Stimulated activated CD8-positive, alpha-beta memory T cell treated with anti-CD3 and anti-CD28 coated beads, Interleukin-12 subunit alpha, Interleukin-12 subunit beta, amount 100 ng/mL, for 4 hours (primary cell): ENCODE data around the gene LRRC7.
"Not testable (repeated sequence)": the region's sequence is repeated elsewhere in the genome, so short reads cannot be mapped to it uniquely, and the experiment has no call there.

Experiments used
- DNase-seq: peaks from one replicate; pipeline ENCODE4 v3.0.0-alpha.2; 2020; ENCODE audit warnings: low read depth

LRRC7 gene

DNA sequence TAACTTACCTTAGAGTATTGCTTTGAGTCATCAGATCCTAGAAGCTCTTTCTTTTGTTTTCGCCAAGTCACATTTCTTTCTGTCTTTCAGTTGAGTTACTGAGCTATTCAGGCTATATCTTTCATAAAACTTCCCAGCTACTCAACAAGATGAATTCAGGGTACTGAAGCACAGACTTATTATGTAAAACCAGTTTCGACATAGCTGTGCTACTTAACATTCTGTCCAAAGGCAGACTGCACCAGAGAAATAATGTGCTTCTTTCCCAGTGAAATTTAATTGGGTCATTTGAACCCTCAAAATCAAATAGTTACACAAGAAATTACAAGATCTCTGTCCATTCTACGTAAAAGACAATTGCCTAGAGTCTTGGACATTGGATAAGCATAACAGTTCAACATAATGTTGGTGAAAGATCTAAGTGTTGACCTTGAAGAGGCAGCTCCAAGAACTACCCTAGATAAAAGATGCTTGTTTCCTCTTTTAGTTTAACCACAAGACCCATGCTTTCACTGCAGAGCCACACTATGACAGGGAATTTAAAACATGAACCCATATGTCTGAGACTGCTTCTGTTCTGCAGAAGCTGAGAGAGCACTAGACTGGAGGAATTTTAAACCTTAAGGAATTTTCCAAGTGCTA lies 474.5 kb downstream of the LRRC7 start:
- no peak for DNase-seq

DNA sequence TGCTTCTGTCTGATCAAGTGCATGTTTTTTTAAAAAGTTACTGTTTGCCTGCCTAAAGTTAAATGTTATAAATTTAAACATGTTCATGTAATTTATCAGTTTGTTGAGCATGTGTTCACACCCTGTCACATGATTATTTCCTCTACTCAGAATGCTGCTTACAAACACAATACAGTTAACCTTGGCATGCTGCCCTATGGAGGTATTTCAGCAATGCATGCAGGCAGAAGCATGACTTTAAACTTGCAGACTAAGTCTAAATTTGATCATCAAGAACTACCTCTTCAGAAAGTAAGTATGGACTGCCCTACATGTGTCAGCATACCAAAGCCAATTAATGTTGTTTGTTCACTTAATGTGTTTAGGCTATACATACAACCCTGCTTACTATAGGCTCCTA lies 476.1 kb downstream of the LRRC7 start:
- DNase-seq = no peak

DNA sequence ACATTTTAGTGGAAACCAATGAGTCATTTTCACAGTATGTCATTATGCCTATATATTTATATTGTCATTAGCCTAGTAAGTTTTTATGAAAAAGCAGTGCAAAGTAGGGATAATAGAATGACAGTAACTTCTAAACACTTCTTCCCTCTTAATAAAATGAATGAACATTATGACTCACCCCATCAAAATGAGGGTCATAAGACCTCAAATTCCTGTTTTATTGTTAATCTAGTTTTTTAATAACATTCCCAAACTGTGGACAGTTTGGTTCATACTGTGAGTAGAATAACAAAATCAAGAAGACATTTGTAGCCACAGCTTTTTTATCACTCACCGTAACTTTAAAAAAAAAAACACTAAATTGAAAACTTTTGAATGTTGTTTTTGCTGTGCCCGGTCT lies 477.1 kb downstream of the LRRC7 start:
- no peak for DNase-seq

DNA sequence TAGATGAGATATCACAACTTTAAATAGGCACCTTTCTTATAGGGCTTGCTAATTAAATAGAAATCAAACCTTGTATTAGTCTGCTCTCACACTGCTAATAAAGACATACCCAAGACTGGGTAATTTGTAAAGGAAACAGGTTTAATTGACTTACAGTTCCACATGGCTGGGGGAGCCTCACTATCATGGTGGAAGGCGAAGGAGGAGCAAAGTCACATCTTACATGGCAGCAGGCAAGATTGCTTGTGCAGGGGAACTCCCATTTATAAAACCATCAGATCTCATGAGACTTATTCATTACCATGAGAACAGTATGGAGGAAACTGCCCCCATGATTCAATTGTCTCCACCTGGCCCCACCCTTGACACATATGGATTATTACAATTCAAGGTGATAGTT lies 477.9 kb downstream of the LRRC7 start:
- not testable (repeated sequence) for DNase-seq

DNA sequence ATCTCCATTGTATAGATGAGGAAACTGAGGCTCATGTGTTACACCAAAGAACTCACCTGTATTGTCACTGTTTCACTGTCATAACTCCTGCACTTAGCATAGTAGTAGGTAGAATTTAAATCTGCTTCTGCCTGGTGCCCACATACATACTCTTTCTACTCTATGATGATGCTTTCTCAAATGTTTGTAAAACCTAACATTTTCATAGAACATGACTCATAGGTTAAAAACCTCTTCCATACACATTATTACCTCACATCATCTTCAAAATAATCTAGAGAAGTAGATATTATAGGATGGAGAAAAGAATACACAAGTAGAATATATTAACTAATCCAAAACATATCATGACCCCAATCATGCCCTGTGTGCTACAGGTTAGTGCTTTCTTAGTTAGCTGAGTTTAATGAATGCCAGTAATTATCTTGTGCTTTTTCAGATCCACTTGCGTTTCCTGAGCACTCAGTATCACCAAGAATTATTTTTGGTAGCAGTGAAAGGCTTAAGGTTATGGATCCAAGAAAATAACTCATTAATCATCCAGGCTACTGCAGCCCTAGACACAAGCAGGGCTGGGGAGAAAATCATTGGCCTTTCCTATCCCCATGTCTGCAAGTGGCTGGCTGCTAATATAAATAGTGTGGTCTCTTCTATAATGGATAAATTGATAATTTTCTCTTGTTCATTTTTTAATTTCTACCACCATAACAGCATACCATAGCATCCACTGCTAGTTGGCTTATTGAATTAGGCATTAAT lies 480.8 kb downstream of the LRRC7 start:
- DNase-seq = no peak

DNA sequence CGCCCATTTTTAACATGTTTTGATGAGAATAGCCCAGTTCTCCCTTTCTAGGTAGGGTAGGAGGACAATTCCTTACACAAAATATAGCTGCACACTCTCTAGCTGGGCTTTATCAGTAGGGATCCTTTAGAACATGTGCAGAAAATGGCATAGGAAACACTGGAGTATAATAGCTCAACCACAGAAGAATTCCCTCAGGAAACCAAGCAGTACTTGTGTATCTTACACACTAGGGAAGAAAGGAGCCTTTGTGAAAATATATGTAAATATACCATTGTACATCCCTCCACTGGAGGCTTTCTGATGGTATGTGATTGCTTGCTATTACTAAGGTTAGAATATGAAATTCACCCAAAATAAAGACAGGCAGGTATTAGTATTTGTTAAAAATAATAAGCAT lies 484.2 kb downstream of the LRRC7 start:
- no peak for DNase-seq

DNA sequence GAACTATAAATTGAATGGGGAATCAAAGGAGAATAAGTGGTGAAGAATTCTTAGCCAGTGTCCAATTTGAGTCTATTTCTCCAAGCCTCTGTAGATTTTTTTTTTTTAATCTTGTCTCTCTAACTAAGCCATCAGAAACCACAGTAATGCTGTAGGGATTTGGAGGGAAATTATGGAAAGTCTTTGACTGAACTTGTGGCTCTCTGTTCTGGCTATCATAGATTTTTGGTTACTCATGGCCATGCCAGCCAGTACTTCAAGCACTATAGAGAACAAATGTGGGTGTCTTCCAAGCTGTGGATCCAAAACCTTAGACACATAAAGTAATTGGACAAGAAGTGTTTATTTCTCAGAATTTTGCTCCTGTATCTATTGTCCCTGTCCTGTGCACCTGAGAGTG lies 489.8 kb downstream of the LRRC7 start:
- no peak for DNase-seq

DNA sequence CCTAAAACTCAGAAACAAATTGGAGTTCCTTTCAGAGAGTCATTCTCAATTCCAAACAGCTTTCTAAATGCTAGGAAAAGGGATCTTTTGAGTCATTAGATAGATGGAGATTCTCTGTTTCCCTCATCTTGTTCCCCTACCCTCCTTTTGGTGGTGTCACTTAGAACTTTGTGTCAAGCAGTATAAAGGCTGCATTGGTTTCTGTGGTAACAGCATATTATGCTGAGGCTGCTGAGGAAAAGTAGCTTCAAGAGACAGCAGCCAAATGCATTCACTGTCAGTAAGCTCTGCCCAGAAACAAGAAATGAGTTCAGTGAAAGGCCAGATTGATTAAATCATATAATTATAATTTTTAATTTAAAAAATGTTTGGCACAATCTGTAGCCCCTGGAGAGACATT lies 493.5 kb downstream of the LRRC7 start:
- no peak for DNase-seq

DNA sequence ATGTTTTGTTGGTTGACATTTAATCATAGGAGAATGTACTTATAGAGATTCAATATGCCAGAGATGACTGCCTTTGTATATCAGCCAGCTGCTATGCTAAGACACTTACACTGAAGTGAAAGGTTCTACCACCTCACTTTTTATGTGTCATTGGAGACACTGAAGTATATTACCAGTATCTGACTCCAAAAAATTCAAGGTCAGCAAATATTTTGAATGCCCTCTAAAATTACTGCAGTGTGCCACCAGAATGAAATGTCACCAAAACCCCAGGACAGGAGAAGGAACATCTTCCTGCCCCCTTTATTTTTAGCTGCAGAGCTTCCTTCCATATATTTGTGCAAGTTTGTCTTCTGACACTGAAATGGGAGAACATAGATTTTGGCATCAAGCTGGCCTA lies 496.1 kb downstream of the LRRC7 start:
- no peak for DNase-seq

DNA sequence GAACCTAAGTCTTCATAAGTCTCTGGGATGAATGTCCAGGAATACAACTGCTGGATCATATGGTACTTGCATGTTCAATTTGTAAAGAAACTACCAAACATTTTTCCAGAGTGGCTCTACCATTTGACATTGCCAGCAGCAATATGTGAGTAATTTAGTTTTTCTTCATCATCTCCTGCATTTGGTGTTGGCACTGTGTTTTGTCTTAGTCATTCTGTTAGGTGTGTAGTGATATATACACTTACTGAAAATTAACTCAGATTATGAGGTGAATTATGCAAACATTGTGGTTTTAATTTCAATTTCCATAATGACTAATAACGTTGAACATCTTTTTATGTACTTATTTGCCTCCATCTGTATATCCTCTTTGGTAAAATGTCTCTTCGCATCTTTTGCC lies 499.0 kb downstream of the LRRC7 start:
- DNase-seq = no peak

DNA sequence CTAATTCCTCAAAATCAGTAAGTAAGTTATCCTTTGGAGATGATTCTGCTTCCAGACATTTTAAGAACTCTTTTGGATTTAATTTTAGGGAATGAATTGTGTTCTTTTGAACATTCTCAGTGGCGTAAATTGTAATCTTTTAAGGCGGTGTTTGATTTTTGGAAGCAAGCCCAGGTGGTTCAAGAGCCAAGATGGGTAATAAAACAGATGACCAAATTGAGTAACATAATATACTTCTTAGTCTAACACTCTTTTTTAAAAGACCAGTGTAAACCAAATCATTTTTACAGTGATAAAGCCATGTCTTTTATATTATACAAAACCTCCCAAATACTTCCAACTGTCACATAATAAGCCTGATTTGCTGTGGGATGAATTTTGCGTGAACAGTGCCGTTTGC lies 503.9 kb downstream of the LRRC7 start:
- DNase-seq = no peak

DNA sequence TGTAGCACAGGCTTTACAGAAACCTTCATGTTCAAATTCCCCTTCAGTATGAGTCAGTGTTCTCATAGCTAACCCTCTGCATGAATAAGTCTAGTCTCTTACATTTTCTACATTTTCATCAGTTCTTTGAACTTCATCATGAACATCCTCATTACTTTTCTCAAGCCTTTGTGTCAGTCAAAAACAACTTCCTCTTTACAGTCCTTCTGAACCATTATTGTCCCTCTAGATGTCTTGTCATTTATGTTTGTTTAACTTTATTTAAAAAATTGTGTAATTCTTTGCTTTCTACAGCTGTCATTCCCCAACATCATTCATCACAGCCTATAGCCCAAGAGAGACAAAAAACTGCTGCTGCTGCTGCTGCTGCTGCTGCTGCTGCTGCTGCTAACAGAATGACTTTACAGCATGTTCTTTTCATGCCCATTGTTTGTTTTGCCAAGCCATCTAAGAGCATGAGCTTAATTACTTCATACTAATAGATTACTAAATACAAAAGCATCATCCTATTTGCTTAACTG lies 504.6 kb downstream of the LRRC7 start:
- DNase-seq = no peak

DNA sequence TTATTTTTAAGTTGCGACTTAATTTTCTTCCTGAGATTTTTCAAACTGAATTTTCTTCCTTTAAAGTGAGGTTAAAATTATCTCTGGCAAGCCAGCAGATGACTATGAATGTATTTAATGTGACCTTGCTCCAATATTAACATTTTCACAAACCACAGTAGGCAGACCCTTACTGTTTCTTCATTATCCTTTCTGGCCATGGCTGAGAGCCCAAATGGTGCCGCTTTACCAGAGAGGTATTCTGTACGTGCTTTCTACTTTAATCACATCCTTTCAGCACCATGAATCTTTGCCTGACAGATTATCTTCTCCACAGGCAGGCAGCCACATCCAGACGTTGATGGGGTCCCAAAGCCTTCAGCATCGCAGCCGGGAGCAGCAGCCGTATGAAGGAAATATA lies 508.0 kb downstream of the LRRC7 start:
- no peak for DNase-seq

DNA sequence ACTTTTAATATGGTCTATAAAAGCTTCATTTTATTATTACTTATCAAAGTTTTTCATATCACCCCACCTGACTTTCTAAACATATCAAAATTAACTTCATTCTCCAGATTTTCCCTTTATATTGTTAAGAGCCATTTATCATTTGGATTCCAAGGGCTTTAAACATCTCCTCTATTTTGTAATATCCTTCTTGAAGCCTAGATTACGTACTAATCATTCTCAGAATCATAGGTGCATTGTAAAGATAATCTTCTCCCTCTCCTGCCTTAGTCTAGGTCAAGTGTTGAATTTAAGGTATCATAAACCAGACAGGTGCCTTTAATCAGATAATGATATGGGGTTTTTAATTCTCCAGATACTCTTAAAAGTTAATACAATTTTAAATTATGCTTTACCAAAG lies 509.3 kb downstream of the LRRC7 start:
- DNase-seq = no peak

DNA sequence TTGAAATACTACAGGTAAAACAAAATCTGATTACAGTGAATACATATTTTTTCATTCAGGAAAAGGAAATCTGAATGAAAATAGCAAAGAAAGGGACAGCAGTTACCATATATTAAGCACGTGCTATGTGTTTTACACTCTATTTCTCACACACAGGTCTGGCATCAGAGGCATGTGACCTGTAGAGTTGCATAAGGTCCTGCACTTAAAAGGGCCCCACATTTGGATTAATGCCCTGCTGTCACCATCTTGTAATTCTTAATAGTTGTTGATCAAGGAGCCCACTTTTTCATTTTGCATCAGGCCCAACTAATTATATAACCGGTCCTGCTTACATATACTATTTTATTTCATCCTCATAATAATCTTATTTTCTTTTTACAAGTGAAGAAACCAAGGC lies 511.8 kb downstream of the LRRC7 start:
- DNase-seq = no peak

DNA sequence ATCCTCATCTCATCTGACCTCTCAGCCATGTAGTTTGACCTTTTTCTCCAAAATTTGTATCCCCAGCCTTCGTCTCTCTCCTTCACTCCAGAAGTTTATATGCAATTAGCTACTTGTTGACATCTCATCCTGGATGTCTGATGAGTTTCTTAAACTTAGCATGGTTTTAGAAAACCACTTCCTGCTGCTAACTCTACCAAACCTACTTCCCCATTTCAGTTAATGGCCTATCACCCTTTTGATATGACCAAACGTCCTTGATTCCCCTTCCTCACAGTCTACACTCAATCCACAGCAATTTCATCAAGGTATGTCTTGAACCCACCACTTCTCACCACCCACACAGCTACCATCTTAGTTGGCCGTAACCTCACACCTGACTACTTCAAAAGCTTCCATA lies 515.8 kb downstream of the LRRC7 start:
- no peak for DNase-seq

DNA sequence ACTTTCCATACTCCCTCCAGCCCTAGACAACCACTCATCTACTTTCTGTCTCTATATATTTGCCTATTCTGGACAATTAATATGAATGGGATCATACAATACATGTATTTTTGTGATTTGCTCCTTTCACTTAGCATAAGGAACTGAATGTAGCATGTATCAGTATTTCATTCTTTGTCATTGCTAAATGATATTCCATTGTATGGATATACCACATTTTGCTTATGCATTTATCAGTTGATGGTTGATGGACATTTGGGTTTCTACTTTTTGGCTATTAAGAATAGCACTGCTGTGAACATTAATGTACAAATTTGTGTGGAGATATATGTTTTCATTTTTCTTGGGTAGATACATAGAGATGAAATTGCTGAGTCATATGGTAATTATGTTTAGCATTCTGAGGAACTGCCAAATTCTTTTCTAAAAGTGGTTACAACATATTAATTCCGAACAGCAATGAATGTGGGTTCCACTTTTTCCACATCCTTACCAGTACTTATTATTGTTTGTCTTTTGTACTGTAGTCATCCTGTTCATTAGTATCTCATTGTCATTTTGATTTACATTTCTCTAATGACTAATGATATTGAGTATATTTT lies 516.7 kb downstream of the LRRC7 start:
- DNase-seq = no peak

DNA sequence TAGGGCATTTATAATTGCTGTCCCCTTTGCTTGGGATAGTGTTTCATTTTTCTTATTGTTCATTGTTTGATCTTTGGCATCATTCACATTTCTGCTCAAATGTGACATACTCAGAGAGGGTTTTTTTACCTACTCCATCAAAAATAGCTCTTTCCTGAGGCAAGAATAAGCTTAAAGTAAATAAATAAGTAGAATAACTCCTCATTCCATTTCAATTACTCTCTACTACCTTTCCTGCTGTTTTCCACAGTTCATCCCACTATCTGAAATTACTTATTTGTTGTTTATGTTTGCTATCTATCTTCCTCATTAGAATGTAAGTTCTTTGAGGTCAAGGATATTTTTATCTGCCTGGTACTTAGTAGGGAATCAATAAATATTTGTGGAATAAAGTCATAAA lies 517.8 kb downstream of the LRRC7 start:
- no peak for DNase-seq

DNA sequence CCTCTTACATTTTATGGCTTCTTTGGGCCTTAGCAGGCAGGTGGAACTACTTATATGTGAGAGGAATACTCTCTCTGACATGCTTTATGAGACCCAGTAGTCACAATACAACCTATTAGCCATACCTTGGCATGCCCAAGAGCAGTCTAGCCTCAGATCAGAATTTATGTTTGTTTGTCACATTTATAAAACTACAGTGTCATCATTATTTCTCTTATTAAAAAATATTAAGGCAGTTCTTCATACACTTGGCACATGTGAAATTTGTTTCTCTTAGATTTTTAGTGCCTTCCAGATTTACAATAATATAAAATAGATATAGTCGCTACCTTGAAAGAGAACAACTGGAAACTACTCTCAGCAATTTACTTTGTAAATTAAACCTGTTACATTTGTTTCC lies 519.2 kb downstream of the LRRC7 start:
- DNase-seq = no peak

DNA sequence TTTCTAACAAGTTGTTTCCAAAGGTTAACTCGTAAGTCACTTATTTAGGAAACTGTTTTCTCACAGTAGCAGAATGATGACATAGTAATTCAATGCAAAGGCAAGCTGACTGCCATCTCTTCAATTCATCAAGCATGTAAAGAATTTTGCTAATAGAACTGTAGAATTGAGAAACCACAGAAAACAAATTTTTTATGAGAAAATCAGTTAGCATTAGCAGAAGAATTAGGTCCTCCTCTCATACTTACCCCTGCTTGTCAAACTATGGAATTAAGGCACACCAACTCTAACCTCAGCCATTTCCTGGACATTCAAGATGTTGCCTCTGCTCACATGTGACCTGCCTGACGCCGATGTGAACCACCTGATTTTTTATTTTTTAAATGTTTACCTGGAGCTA lies 522.4 kb downstream of the LRRC7 start:
- no peak for DNase-seq

DNA sequence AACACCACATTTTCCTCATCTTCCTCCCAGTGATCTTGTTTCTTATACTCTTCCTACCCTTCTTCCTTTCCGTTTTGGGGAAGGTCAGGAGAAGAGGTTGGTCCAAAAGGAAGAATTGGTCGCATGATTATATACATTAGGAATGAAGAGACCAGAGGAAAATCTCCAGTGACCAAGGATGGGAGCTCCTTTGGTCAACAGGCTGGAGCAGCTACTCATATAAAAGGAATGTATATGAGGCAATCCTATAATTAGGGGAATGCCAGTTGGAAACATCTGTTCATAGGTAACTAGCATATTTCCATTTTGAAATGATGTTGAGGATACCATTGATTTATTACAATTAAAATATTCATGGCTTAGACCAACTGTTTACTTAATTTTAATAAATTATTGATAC lies 523.2 kb downstream of the LRRC7 start:
- DNase-seq = no peak

DNA sequence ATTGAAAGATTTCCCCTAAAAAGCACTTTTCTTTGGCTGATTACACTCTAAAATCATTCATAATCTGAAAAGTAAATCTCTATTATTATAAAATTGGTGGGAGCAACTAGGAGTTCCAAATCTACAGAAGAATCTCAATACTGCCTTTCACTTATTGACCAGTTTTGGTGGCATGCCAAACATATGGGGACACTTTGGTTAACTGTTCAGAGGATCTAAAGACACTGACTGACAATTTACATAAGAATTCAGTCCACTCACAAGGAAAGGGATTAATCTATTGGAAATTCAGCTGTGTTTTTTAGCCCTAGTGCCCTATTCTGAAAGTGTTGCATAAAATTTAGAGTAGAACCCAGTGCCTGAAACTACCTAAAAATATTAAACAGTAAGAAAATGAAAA lies 524.1 kb downstream of the LRRC7 start:
- no peak for DNase-seq

DNA sequence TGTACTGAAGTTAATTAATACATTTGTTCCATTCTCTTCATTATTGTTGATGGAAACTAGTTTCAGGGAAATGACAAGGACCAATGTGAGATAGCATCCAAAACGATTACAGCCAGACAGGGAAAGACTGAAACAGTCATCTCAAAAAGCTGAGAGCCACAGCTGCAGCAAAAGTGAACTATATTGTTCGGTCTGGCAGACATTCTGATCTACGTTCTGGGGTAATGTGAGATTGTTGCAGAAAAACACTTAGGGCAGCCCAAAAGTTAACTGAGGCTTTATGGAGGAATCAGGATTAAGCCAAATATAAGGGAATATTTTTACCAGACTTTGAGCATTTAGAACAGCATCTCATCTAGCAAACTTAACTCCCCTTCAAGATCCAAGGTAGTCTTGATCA lies 524.8 kb downstream of the LRRC7 start:
- DNase-seq = no peak
